Ureter (tissue), 1 donor: ENCODE measurements around the gene CTIF. TPM values are rescaled to one million over a fixed set of nuclear protein-coding genes. Genes with fewer than 3 reads are reported as not detected.

Experiments used
- DNase-seq: peaks from one replicate; pipeline ENCODE4 v3.0.0-alpha.2; 2020; ENCODE audit warnings: low spot score
- total RNA-seq: library from RNA; stranded (reverse); gene quantifications from one replicate; pipeline ENCODE4 v1.2.4, GENCODE V29; 2023
- donor health status: DM: yes; HTN: yes; CAD: no.

Gene CTIF
- total RNA-seq, 1 donor from 2014 or later = 62.3 TPM

DNA sequence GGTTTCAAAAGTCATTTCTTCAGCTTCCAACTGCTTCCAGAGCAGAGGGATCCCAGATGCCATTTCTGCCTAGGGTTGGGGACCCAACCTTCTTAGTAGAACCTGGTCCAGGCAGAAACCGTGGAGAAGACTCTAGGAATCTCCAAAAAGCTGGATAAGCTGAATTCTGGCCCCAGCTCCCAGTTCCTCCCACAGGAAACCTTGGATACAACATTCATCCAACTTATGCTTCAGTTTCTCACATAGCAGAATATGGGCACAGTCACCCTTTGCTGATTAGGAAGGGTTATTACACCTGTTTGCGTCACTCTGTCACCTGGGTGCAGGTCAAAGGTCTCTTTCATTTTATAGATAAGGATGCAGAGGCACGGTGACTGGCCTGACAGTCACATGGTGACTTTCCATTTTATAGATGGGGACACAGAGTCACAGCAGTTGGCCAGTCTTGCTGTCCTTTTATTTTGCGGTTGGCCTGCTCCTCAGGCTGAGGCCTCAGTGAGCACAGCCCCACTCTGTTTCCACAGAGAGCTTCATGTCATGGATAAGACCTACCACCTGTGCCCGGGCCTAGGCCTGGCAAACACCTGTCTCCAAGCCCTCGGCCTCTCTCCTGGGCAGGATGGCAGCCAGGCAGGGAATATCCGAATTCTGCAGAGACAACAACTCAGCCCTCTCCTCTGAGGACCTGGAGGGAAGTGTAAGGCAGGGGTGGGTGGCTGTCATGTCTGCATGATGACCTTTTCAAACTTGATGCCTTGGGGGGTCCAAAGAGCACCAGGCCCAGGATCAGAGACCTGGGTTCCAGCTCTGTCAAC is 263.1 kb downstream of the CTIF start:
- DNase-seq = peak; percentile 29

DNA sequence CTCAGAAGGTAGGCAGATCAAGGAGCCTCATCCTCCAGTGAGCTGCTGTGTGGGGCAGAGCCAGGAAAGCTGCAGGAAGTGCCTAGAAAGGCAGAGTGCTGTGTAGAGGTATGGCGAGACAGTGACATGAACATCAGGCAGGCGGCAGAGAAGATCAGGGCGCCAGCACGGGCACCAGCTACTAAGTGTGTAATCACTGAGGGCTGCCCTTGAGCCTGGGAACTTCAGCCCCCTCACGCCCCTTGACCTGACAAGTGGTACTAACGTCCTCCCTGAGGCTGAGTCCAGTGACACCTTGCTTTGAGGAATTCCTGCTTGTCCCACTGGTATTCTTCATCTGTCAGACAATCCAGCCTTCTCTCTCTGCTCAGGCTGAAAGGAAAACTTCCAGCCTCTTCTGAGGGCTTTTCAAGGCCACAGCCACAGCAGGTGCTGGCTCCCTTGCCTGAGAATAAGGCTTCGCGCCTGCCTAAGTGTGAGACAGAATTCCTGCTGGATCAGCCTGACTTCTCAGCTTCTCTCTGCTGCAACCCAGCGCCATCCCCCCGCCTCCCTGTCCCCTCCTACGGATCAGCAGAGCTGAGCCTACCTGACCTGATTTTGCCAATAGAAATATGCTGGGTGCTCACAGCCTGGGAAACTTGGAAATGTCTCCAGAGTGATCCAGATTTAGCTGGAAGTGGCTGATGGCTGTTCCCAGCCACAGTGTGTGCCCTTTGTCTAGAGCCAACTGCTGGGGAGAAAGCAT is 263.9 kb downstream of the CTIF start:
- DNase-seq = peak; percentile 34

GRCh38 chr18:48803518-48803917 is 264.7 kb downstream of the CTIF start:
- no peak for DNase-seq

DNA sequence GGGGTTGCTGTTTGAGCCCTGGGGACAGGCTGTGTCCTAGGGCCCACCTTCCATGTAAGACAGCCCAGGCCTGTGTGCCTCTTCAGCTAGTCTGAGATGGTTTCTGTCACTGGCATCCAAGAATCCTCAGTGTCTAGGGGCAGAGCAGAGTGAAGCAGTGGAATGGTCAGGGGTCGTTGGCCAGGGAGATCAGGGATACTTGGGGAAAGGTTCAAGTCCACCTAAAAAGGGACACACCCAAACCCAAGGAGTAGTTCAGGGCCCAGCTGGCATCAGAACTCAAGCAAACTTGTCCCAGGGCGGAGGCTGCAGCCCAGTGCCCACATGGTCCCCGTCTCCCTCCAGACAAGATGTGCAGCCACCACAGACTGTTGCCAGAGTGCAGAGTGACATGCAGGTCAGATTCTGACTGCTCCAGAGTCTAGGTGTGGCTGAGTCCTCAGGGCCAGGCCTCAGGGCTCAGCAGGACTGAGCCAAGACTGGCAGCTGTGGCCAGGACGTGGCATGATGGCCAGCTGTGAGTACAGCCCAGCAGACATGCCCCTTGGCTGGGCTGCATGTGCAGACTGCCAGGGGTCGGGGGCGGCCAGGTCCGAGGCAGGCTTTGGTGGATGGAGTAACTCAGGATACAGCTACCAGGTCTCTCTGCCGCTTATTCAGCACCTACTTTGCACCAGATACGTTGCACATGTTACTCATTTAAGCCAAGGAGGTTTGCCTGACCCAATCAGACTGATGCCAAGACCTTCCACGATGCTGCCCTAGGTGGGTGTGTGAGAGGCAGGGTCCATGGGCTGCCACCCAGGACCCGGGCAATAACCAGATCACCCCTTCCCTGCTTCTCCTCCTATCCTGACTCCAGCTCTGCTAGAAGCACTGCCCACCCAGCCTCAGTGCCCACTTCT is 265.4 kb downstream of the CTIF start:
- DNase-seq = peak; percentile 39

- peak; percentile 41 for DNase-seq
These were observed 266.2 kb downstream of the CTIF start for GRCh38 chr18:48804856-48805610.

DNA sequence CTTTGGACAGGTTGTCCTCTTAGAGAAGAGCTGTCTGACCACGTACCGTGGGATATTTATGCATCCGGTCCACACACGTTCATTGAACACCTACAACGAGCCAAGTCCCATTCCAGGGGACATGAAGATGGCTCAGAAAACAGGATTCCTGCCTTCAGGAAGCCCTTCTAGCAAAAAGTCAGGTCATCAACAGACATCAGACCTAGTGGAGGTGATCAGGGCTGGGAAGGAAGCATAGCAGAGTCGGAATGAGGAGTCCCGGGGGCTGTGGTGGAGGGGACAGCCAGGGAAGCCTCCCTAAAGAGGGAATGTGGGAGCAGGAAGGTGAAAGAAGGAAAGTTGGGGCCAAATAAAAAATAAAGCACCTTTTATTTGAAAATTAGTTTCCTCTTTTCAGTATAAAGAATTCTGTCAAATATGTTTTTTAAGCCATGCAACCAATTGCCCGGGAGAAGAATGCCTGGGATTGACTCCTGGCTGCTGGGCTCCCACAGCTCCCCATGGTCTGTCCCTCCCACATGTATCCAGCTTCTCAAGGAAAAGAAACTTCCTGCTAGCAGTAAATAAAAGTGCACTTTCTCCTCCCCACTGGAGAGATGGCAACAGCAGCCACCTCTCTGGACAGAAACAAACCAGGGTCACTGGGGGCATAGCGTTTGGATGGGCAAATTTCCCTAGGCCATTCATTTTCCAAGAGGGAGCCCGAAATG is 267.1 kb downstream of the CTIF start:
- peak; percentile 15 for DNase-seq

- DNase-seq = peak; percentile 54
These were observed 267.9 kb downstream of the CTIF start for GRCh38 chr18:48806551-48807261.

DNA sequence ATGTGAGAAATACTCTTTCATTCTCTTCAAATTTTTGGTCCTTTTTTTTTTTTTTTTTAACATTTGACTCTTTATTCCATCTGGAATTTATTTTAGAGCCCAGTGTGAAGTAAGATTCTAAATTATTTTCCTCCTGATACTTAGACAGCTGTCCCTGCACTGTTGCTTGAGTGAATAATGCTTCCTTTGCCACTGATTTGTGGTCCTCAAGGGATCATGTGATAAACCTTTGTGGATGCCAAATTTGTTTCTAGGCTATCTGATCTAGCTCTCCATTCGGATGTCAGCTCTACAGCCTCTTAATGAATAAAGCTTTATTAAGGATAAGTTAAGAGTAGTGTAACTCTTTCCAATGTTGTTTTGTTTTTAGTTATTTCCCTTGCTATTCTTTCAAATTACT is 269.6 kb downstream of the CTIF start:
- no peak for DNase-seq

- no peak for DNase-seq
These were observed 270.5 kb downstream of the CTIF start for GRCh38 chr18:48809365-48809764.

DNA sequence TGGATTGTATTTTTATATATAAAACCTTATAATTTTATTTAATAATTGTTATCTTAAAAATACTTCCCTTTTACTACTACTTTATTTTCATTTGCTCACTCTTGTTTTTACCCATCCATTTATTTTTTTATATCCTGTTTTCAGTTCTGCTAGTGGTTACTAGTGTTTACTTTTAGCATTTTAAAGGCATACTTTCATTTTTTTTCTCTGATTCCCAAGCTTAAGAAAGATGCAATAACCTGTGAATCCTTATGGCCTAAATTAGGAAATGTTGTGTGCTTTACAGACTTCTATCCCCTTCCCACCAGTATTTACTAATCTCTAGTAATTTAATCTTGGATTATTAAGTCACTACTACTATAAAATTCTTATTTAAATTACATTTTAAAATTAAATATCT is 272.0 kb downstream of the CTIF start:
- no peak for DNase-seq

DNA sequence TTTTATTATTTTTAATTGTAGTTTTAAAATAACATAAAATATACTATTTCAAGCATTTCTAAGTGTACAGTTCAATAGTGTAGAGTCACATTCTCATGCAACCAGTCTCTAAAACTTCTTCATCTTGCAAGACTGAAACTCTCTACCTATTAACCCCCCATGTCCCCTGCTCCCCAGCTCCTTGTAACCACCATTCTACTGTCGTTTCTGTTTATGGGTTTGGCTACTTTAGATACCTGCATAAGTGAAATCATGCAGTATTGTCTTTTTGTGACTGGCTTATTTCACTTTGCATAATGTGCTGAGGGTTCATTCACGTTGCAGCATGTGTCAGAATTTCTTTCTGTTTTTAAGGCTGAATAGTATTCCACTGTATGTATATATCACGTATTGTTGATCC is 272.6 kb downstream of the CTIF start:
- no peak for DNase-seq

GRCh38 chr18:48811977-48812451 is 273.2 kb downstream of the CTIF start:
- peak; percentile 8 for DNase-seq

- peak; percentile 17 for DNase-seq
These were observed 274.5 kb downstream of the CTIF start for GRCh38 chr18:48813321-48813720.

DNA sequence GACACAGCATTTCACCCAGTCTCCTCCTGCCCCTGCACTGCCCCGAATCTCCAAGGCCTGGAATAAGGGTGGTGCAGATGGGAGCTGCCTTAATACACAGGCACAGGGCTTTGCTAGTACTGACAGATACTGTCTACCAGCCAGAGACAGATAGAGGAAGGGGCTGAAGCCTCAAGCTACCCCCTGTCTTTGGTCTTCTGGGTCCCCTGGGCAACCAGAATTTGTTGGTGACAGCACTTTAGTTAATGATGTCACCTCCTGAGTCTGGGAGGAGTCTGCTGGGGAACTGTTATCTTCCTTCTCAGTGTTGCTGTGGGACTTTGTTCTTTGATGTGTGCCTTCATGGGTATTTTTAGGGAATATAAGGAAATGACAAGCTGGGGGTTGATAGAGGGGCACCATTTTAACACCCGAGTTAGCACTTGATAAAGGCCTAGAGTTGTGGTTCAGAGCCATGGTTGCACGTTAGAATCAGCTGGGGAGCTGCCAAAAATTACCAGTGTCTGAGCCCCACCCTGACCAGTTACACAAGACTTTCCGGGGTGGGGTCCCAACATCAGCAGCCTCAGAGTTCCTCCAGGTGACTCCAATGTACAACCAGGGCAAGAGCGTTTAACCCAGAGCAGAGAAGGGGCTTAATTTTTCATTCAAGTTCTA is 275.1 kb downstream of the CTIF start:
- peak; percentile 43 for DNase-seq

DNA sequence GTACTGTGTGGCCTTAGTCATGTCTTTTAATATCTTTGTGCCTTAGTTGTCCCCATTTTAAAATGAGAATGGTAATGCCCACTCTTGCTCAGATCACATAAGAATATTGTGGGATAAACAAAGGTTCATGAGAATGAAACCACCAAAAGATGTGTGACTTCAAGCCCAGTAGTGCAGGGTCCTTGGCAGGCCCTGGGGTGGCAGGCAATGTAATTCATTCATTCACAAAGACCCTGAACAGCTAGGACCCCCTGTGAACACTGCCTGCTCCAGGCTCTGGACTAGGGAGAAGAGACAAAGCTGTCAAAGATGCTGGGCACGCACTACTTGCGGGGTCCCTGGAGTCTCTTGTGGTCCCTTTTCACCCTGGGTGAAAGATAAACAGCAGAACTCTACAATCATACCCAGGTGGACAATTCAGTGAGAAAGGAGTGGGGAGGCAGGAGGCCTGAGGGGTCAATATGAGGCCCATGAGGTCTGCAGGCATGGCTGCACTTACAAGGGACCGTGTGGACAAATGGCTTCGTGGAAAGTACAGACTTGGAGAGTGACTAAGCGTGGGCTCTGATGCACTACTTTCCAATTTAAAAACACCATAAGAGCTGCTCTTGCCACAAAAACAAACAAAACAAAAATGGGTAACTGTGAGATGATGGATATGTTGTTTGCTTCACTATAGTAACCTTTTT is 275.8 kb downstream of the CTIF start:
- peak; percentile 1 for DNase-seq

GRCh38 chr18:48815179-48815515 is 276.3 kb downstream of the CTIF start:
- peak; percentile 23 for DNase-seq

DNA sequence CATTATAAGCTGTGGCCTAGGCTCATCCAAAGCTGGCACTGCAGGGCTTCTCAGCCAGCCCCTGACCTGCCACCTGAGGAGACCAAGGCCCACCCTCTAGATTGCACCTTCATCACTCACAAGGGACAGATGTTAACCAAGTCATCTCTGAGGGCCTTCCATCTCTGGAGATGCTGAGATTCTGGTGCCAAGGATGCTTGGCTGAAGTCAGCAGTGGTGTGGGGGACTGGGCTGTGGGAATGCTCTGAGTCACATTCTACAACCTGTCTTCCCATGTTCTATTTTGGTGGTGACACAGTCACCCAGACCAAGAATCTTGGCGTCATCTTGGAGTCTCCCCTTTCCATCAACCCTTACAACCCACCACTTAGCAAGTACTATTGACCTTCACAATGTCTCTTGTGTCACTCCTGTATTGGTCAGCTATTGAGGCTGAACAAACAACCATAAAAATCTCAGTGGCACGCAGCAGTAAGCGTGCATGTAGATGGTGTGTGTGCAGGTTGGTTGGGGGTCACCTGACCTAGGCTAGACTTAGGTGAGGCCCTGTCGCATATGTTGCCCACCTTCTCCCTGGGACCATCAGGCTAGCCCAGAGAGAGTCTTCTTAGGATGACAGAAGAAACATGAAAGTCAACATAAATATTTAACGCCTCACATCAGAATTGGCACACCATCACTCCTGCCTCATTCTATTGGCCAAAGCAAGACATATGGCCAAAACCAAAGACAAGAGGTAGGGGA is 276.9 kb downstream of the CTIF start:
- peak; percentile 26 for DNase-seq

DNA sequence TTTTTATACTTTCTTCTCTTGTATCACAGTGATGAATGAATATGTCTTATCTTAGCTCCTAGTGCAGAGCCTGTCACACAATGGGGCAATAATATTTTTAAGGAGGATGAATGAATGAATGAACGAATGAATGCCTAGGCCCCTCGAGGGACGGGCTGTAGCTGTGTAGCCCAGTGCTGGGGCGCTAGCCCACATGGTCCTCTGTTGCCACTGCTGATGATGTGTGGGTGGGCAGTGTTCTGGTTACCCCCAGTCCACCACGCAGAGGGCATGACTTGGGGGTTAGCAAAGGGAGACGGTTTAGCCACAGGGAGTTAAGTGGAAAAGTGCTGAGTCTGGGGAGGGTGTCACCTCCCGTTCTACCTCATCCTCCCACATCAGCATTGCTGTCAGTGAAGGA is 277.7 kb downstream of the CTIF start:
- DNase-seq = no peak
